ENCODE measurements around the gene PLPPR5. TPM values are rescaled to one million over a fixed set of nuclear protein-coding genes. Genes with fewer than 3 reads are reported as not detected.

Gene PLPPR5
- total and polyA plus RNA-seq, 2 donors (not counting 1 experiment from before 2014, with no cell fraction given), result under 0.01 to 0.25 TPM

- Histone ChIP-seq H3K4me2 (ENCODE audit: extremely low read depth, insufficient read depth, low read length) (no peak overlapping the region), H3K4me3 (replicated peaks in 1 of 4; ENCODE audit: control extremely low read depth in 1 of 4, insufficient read depth in 1 of 4, low read depth in 3 of 4, low read length in 4 of 4) (no peak overlapping the region), H3K36me3 (ENCODE audit: control insufficient read depth, insufficient read depth, low read length) (no peaks in the 10 kb centered on the region), H2AFZ (ENCODE audit: low read length) (no peak overlapping the region), H3K79me2 (ENCODE audit: control insufficient read depth, insufficient read depth, low read length) (no peaks in the 10 kb centered on the region), H3K27ac (ENCODE audit: insufficient read depth, low read length) (no peak overlapping the region), H3K9ac (ENCODE audit: insufficient read depth, low read length) (no peak overlapping the region), H4K20me1 (ENCODE audit: control insufficient read depth, extremely low read depth, insufficient read depth, low read length) (no peaks in the 10 kb centered on the region), H3K4me1 (ENCODE audit: control insufficient read depth, extremely low read depth, insufficient read depth, low read length) (peaks cover 2% of the 10 kb centered on the region), H3K9me3 (ENCODE audit: control insufficient read depth, insufficient read depth, low read depth, low read length) (no peaks in the 10 kb centered on the region), H3K27me3 (ENCODE audit: control insufficient read depth, insufficient read depth, low read length) (no peaks in the 10 kb centered on the region)
- DNase-seq (ENCODE audit: low read depth in 2 of 2), result peak; percentile 52 to 76
- no peak for TF ChIP-seq EZH2 (IDR thresholded peaks at IDR 0.05; ENCODE audit: low read length, missing control alignments)
- no peak for TF ChIP-seq CTCF (conservative IDR thresholded peaks at IDR 0.05 in 1 of 2, IDR thresholded peaks at IDR 0.05 in 1 of 2; ENCODE audit: low read depth in 1 of 2, low read length in 2 of 2)
These were observed 84.1 kb downstream of the PLPPR5 start for GRCh38 chr1:98920441-98921110.

- H3K4me1 ChIP-seq (ENCODE audit: control insufficient read depth, extremely low read depth, insufficient read depth, low read length), result peaks cover 2% of the 10 kb centered on the region
- no peaks in the 10 kb centered on the region for H3K27me3 ChIP-seq (ENCODE audit: control insufficient read depth, insufficient read depth, low read length)
- no peaks in the 10 kb centered on the region for H4K20me1 ChIP-seq (ENCODE audit: control insufficient read depth, extremely low read depth, insufficient read depth, low read length)
- H2AFZ ChIP-seq (ENCODE audit: low read length), result no peak overlapping the region
- H3K4me2 ChIP-seq (ENCODE audit: extremely low read depth, insufficient read depth, low read length), result no peak overlapping the region
- no peak overlapping the region for H3K4me3 ChIP-seq (replicated peaks in 1 of 4; ENCODE audit: control extremely low read depth in 1 of 4, insufficient read depth in 1 of 4, low read depth in 3 of 4, low read length in 4 of 4)
- no peaks in the 10 kb centered on the region for H3K36me3 ChIP-seq (ENCODE audit: control insufficient read depth, insufficient read depth, low read length)
- DNase-seq (ENCODE audit: low read depth in 2 of 2), result no peak
- H3K9me3 ChIP-seq (ENCODE audit: control insufficient read depth, insufficient read depth, low read depth, low read length), result no peaks in the 10 kb centered on the region
- no peak overlapping the region for H3K27ac ChIP-seq (ENCODE audit: insufficient read depth, low read length)
- no peaks in the 10 kb centered on the region for H3K79me2 ChIP-seq (ENCODE audit: control insufficient read depth, insufficient read depth, low read length)
- no peak overlapping the region for H3K9ac ChIP-seq (ENCODE audit: insufficient read depth, low read length)
- no peak for TF ChIP-seq EZH2 (IDR thresholded peaks at IDR 0.05; ENCODE audit: low read length, missing control alignments)
- no peak for TF ChIP-seq CTCF (conservative IDR thresholded peaks at IDR 0.05 in 1 of 2, IDR thresholded peaks at IDR 0.05 in 1 of 2; ENCODE audit: low read depth in 1 of 2, low read length in 2 of 2)
These were observed 85.0 kb downstream of the PLPPR5 start for GRCh38 chr1:98919652-98920051.

- no peaks in the 10 kb centered on the region for H3K27me3 ChIP-seq (ENCODE audit: control insufficient read depth, insufficient read depth, low read length)
- H3K4me1 ChIP-seq (ENCODE audit: control insufficient read depth, extremely low read depth, insufficient read depth, low read length), result peaks cover 2% of the 10 kb centered on the region
- H4K20me1 ChIP-seq (ENCODE audit: control insufficient read depth, extremely low read depth, insufficient read depth, low read length), result no peaks in the 10 kb centered on the region
- no peaks in the 10 kb centered on the region for H3K79me2 ChIP-seq (ENCODE audit: control insufficient read depth, insufficient read depth, low read length)
- H3K9ac ChIP-seq (ENCODE audit: insufficient read depth, low read length), result no peak overlapping the region
- DNase-seq (ENCODE audit: low read depth in 2 of 2), result no peak
- no peak overlapping the region for H3K4me2 ChIP-seq (ENCODE audit: extremely low read depth, insufficient read depth, low read length)
- no peak overlapping the region for H3K4me3 ChIP-seq (replicated peaks in 1 of 4; ENCODE audit: control extremely low read depth in 1 of 4, insufficient read depth in 1 of 4, low read depth in 3 of 4, low read length in 4 of 4)
- no peak for TF ChIP-seq CTCF (conservative IDR thresholded peaks at IDR 0.05 in 1 of 2, IDR thresholded peaks at IDR 0.05 in 1 of 2; ENCODE audit: low read depth in 1 of 2, low read length in 2 of 2)
- TF ChIP-seq EZH2 (IDR thresholded peaks at IDR 0.05; ENCODE audit: low read length, missing control alignments), result no peak
- H3K9me3 ChIP-seq (ENCODE audit: control insufficient read depth, insufficient read depth, low read depth, low read length), result no peaks in the 10 kb centered on the region
- H2AFZ ChIP-seq (ENCODE audit: low read length), result no peak overlapping the region
- H3K27ac ChIP-seq (ENCODE audit: insufficient read depth, low read length), result no peak overlapping the region
- no peaks in the 10 kb centered on the region for H3K36me3 ChIP-seq (ENCODE audit: control insufficient read depth, insufficient read depth, low read length)
These were observed 85.5 kb downstream of the PLPPR5 start for GRCh38 chr1:98919211-98919610.
